ENCODE measurements around the gene SYN1. TPM values are rescaled to one million over a fixed set of nuclear protein-coding genes. Genes with fewer than 3 reads are reported as not detected.

SYN1 gene
- total RNA-seq, 1 donor from 2014 or later = 3.7 TPM

DNA sequence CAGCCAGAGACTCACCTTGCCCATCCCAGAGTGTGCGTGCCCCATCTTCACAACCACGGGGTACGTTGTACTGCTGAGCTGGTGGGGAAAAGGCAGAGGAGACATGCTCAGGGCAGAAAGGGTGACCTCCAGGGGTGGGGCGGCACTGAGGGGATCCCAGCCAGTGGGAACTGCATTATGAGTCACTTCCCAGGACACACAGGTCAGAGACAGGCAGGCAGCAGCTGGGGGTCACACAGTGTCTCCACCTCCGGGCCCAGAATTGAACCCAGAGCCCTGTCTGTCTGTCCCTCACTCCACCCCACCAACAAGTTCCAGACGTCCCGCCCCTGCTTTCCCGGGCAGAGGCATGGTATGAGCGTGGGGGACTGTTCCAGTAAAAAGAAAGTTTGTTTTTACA, 42.2 kb downstream of the SYN1 start:
- Mint-ChIP-seq H3K27ac (ENCODE audit: unreplicated experiment) (peak overlapping the region; percentile 56), H3K9me3 (ENCODE audit: low read depth) (no peaks in the 10 kb centered on the region), H3K4me1 (ENCODE audit: low read depth) (peaks cover 47% of the 10 kb centered on the region), H3K27me3 (ENCODE audit: low read depth) (no peaks in the 10 kb centered on the region), H3K36me3 (ENCODE audit: low read depth) (peaks cover 1% of the 10 kb centered on the region), H3K4me3 (ENCODE audit: unreplicated experiment) (no peak overlapping the region)
- no peak for TF ChIP-seq CTCF (IDR thresholded peaks at IDR 0.05)
- no peak for DNase-seq (ENCODE audit: low spot score)

DNA sequence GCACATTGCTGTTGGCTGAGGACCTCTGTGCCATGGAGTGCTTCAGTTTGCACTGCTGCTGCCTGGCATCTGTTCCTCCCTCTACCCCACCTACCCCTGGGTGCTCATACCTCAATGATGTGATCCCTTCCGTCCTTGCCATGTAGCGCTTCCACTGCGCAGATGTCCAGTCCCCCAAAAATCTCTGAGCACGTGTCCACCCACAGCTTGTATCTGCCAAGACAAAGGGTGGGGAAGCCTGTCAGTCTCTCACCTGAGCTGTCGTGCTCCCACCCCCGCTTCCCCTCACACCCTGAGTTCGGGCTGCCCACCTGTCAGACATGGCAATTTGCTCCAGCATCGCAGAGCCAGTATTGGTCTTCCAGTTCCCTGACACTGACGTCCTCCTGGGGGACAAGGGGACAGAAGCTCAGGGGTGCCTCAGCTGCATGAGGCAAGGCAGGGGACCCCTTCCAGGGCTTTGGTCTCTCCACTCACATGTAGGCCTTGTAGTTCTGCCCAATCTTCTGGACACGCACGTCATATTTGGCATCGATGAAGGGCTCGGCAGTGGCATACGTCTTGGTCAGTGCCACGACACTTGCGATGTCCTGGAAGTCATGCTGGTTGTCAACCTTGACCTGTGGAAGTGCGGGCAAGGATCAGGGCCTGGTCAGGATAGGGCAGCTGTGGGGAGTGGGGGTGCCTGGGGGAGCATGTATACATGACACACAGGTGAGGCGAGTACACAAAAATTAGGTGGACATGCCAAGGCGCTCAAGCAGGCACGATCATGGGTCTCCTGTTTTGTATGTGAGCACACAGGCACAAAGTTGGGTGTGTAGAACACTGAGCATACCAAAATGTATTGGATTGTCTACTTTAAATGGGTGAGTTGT, 43.4 kb downstream of the SYN1 start:
- TF ChIP-seq CTCF (IDR thresholded peaks at IDR 0.05) = no peak
- Mint-ChIP-seq H3K27me3 (ENCODE audit: low read depth) (no peaks in the 10 kb centered on the region), H3K4me1 (ENCODE audit: low read depth) (peaks cover 39% of the 10 kb centered on the region), H3K27ac (ENCODE audit: unreplicated experiment) (peak overlapping the region; percentile 1), H3K36me3 (ENCODE audit: low read depth) (peaks cover 3% of the 10 kb centered on the region), H3K4me3 (ENCODE audit: unreplicated experiment) (no peak overlapping the region), H3K9me3 (ENCODE audit: low read depth) (no peaks in the 10 kb centered on the region)
- no peak for DNase-seq (ENCODE audit: low spot score)

GRCh38 chrX:47574547-47575301, 44.9 kb downstream of the SYN1 start:
- no peak for DNase-seq (ENCODE audit: low spot score)
- TF ChIP-seq CTCF (IDR thresholded peaks at IDR 0.05) = no peak
- H3K27ac Mint-ChIP-seq (ENCODE audit: unreplicated experiment) = peak overlapping the region; percentile 64
- no peaks in the 10 kb centered on the region for H3K9me3 Mint-ChIP-seq (ENCODE audit: low read depth)
- peaks cover 3% of the 10 kb centered on the region for H3K36me3 Mint-ChIP-seq (ENCODE audit: low read depth)
- H3K4me3 Mint-ChIP-seq (ENCODE audit: unreplicated experiment) = peak overlapping the region; percentile 22
- peaks cover 37% of the 10 kb centered on the region for H3K4me1 Mint-ChIP-seq (ENCODE audit: low read depth)
- no peaks in the 10 kb centered on the region for H3K27me3 Mint-ChIP-seq (ENCODE audit: low read depth)

- Mint-ChIP-seq H3K4me1 (ENCODE audit: low read depth) (peaks cover 32% of the 10 kb centered on the region), H3K36me3 (ENCODE audit: low read depth) (peaks cover 3% of the 10 kb centered on the region), H3K9me3 (ENCODE audit: low read depth) (no peaks in the 10 kb centered on the region), H3K4me3 (ENCODE audit: unreplicated experiment) (no peak overlapping the region), H3K27me3 (ENCODE audit: low read depth) (no peaks in the 10 kb centered on the region), H3K27ac (ENCODE audit: unreplicated experiment) (peak overlapping the region; percentile 54)
- TF ChIP-seq CTCF (IDR thresholded peaks at IDR 0.05) = no peak
- DNase-seq (ENCODE audit: low spot score) = no peak
These were observed 45.5 kb downstream of the SYN1 start for GRCh38 chrX:47574076-47574546.

GRCh38 chrX:47573341-47574075, 46.1 kb downstream of the SYN1 start:
- DNase-seq (ENCODE audit: low spot score) = no peak
- H3K27ac Mint-ChIP-seq (ENCODE audit: unreplicated experiment) = peak overlapping the region; percentile 92

More at GRCh38 chrX:47573341-47574075, 46.1 kb downstream of the SYN1 start:
- Mint-ChIP-seq H3K27me3 (ENCODE audit: low read depth) (no peaks in the 10 kb centered on the region), H3K4me3 (ENCODE audit: unreplicated experiment) (peak overlapping the region; percentile 64), H3K36me3 (ENCODE audit: low read depth) (peaks cover 3% of the 10 kb centered on the region), H3K9me3 (ENCODE audit: low read depth) (no peaks in the 10 kb centered on the region), H3K4me1 (ENCODE audit: low read depth) (peaks cover 31% of the 10 kb centered on the region)
- no peak for TF ChIP-seq CTCF (IDR thresholded peaks at IDR 0.05)
